Fibroblast of villous mesenchyme (primary cell): ENCODE measurements around the gene RELT. TPM values are rescaled to one million over a fixed set of nuclear protein-coding genes. Genes with fewer than 3 reads are reported as not detected.

ENCODE experiments used
- DNase-seq: peaks from one replicate; pipeline ENCODE4 v3.0.0-alpha.2; 2010; ENCODE audit warnings: low read depth
- H3K4me3 ChIP-seq: 2 replicates; pipeline ENCODE4 v1.5.1; 2011; ENCODE audit warnings: low read depth, mild to moderate bottlenecking, low read length
- CTCF ChIP-seq: IDR thresholded peaks from 2 replicates; pipeline ENCODE4 v1.5.1; 2012; ENCODE audit warnings: low read depth, mild to moderate bottlenecking, low read length; ENCODE audit not compliant: insufficient read depth
- total RNA-seq: library from RNA; depleted of rRNA; stranded (reverse); fragments of >200 nt; gene quantifications from 2 replicates; pipeline ENCODE4 v1.2.3, GENCODE V29; 2012

RELT gene
- total RNA-seq, 1 donor = 3.5 TPM

- no peak for DNase-seq
- no peak for TF ChIP-seq CTCF
- H3K4me3 ChIP-seq = no peak overlapping the region
These were observed 33.6 kb upstream of the RELT start for GRCh38 chr11:73342633-73343032.

- no peak for TF ChIP-seq CTCF
- no peak overlapping the region for H3K4me3 ChIP-seq
- DNase-seq = no peak
These were observed 32.9 kb upstream of the RELT start for GRCh38 chr11:73343076-73343873.

GRCh38 chr11:73344191-73344607 lies 32.0 kb upstream of the RELT start:
- H3K4me3 ChIP-seq = no peak overlapping the region
- TF ChIP-seq CTCF = no peak
- no peak for DNase-seq

GRCh38 chr11:73345481-73346160 lies 30.6 kb upstream of the RELT start:
- TF ChIP-seq CTCF = no peak
- DNase-seq = no peak
- H3K4me3 ChIP-seq = no peak overlapping the region

GRCh38 chr11:73346186-73346935 lies 29.8 kb upstream of the RELT start:
- no peak for TF ChIP-seq CTCF
- H3K4me3 ChIP-seq = no peak overlapping the region
- no peak for DNase-seq

GRCh38 chr11:73347067-73347466 lies 29.1 kb upstream of the RELT start:
- no peak for TF ChIP-seq CTCF
- no peak for DNase-seq
- no peak overlapping the region for H3K4me3 ChIP-seq
